Activated CD4-positive, alpha-beta T cell treated with anti-CD3 and anti-CD28 coated beads, Interleukin-2, Interleukin-6, amounts not matched to agents 100 ng/mL and 50 ng/mL, durations not matched to agents 16 hours and 8 hours (primary cell): ENCODE measurements around the gene DUSP18.
"Not testable (repeated sequence)": the region's sequence is repeated elsewhere in the genome, so short reads cannot be mapped to it uniquely, and the experiment has no call there.

Experiments used
- DNase-seq: peaks from one replicate; pipeline ENCODE4 v3.0.0-alpha.2; 2020

Gene DUSP18

GRCh38 chr22:30636226-30637077, 31.2 kb downstream of the DUSP18 start:
- DNase-seq: no peak

DNA sequence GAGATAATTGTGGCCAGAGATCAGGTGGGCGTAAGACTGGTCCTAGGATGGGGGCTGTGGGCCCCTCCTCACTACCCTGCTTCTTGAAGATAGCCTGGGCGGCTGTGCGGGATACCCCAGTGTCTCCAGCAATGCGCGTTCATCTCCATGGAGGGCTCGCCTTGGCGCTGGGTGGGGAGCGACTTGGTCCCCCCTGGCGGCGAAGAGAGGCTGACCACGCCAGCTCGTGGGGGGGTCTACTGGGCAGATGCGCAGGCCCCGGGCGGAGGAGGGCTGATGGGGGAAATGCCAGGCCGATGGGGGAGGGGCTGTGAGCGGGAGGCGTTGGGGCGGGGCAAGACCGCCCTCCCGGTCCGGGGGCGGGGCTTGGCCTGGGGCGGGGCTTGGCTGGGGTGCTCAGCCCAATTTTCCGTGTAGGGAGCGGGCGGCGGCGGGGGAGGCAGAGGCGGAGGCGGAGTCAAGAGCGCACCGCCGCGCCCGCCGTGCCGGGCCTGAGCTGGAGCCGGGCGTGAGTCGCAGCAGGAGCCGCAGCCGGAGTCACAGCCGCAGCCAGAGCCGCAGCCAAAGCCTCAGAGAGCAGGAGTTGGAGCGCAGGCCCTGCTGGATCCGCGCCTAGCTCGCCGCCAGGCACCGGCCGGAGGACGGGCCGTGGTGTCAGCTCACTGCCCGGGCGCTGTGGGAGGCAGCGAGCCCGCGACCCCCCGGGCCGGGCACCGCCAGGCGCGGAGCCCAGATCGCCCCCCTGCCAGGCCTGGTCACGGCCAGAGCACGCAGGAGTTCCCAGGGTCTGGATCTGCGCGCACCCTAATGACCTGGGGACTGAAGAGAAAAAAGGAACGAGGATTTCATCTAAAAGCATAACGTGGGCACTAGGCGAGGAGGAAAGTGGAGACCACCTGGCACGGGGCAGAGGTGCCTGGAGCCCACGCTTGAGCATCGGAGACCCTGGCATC, 32.1 kb downstream of the DUSP18 start, which contains the start of gene SLC35E4:
TSS of gene SLC35E4 (plus strand) at position 509 of the 953 bp plus-strand sequence. CDS start 670 bp downstream, outside the sequence.
- DNase-seq: peak; percentile 98

DNA sequence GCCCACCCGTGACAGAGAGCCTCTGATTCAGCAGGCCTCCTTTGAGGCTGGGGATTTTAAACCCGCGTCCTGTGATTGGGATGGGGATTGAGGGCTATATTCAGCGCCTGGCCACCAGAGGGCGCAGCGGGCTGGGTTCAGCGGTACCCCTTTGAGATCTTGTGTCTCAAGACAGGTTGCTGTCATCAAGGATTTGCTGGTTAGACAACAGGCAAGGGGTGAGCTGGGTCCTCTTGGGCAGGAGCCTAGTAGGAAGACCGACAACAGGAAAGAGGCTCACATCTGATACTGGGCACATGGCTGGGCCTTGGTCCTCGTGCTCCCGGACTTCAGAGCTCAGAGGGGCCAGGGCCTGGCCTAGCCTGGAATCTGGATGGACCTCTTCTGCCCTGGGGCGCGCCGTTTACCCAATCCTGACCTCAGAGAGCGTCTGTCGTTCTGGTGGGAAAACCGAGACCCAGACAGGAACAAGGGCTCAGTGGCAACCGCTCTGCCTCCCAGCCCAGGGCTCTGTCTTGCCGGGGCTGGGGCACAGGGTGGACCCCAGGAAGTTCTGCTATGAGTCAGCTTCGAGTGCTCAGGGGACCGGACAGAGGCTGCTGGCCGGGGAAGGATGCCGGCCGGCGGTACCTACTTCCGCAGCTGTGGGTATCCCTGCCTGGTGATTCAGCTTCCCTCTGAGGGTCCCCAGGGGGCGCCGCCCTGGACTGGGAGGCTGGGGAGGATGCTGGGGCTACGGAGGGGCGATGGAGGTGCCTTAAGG, 33.0 kb downstream of the DUSP18 start:
- DNase-seq: peak; percentile 95

DNA sequence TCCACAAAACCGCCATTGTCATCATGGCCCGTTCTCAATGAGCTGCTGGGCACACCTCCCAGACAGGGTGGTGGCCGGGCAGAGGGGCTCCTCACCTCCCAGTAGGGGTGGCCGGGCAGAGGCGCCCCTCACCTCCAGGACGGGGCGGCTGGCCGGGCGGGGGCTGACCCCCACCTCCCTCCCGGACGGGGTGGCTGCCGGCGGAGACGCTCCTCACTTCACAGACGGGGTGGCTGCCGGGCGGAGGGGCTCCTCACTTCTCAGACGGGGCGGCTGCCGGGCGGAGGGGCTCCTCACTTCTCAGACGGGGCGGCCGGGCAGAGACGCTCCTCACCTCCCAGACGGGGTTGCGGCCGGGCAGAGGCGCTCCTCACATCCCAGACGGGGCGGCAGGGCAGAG, 36.2 kb downstream of the DUSP18 start:
- DNase-seq: not testable (repeated sequence)

GRCh38 chr22:30628491-30628890, 39.2 kb downstream of the DUSP18 start:
- DNase-seq: no peak

- DNase-seq: no peak
These were observed 40.2 kb downstream of the DUSP18 start for GRCh38 chr22:30627471-30627870.

DNA sequence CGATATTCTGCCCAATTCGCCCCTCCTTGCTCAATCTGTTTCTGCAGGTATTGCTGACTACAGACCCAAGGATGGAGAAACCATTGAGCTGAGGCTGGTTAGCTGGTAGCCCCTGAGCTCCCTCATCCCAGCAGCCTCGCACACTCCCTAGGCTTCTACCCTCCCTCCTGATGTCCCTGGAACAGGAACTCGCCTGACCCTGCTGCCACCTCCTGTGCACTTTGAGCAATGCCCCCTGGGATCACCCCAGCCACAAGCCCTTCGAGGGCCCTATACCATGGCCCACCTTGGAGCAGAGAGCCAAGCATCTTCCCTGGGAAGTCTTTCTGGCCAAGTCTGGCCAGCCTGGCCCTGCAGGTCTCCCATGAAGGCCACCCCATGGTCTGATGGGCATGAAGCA, 41.3 kb downstream of the DUSP18 start:
- no peak for DNase-seq

- not testable (repeated sequence) for DNase-seq
These were observed 47.8 kb downstream of the DUSP18 start for GRCh38 chr22:30619909-30620308.

- DNase-seq: no peak
These were observed 49.9 kb downstream of the DUSP18 start for GRCh38 chr22:30617819-30618218.

GRCh38 chr22:30615543-30615954, 52.1 kb downstream of the DUSP18 start:
- DNase-seq: no peak

DNA sequence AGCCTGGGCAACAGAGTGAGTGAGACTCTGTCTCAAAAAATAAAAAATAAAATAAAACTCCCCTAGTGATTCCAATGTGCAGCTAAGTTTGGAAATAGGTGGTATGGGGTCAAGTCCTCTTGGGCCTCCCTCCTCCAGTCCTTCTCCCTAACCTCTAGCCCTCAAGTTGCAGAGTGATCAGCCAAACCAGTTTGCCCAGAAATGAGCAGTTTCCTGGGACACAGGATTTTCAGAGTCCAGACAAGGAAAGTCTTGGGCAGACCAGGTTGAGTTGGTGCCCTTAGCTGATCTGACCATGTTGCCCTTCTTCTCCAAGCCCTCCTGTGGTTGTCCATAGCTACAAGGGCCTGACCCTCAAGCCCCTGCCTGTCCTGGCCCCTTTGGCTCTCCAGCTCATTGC, 52.8 kb downstream of the DUSP18 start:
- DNase-seq: no peak

- DNase-seq: no peak
These were observed 53.4 kb downstream of the DUSP18 start for GRCh38 chr22:30614268-30614667.

DNA sequence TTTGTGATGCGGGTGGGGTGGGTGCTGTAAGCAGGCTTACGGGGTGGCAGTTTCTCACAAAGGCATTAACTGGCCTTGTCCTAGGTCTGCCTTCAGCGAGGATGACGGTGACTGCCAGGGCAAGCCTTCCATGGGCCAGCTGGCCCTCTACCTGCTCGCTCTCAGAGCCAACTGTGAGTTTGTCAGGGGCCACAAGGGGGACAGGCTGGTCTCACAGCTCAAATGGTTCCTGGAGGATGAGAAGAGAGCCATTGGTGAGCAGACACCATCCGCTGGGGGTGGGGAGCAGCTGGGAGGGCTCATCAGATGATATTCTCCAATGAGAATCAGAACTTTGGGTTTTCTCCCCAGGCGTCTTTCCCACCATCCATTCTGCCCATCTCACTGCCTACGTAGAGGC, 54.9 kb downstream of the DUSP18 start:
- DNase-seq: no peak
